ENCODE measurements around the gene COX17. TPM values are rescaled to one million over a fixed set of nuclear protein-coding genes. Genes with fewer than 3 reads are reported as not detected.

Gene COX17
- total RNA-seq, 1 experiment from 2014 or later, result 51.6 TPM

DNA sequence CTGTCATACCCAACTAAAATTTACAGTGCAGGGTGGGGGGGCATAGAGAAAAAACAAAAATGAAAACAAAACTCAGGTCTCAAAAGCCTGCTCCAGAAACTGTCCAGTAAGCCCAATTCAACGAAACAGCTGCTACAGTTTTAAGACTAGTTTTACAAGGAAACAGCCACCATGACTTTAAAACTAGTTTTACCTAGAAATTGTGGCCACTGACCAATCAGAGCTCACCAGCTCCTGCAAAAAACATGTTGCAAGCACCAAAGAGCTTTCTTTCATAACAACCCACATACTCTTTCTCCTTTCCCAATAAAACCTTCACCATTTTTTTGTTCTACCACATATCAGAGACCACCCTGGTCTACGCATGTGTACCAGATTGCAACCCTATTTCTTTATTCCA, 18.3 kb upstream of the COX17 start:
- no peaks in the 10 kb centered on the region for H3K79me2 ChIP-seq (ENCODE audit: insufficient read depth, low read length)
- no peaks in the 10 kb centered on the region for H3K36me3 ChIP-seq (ENCODE audit: control insufficient read depth in 1 of 2, insufficient read depth in 2 of 2, low read length in 2 of 2)
- no peaks in the 10 kb centered on the region for H4K20me1 ChIP-seq (ENCODE audit: insufficient read depth)
- ChIA-PET POLR2A (interaction anchor here (0.6 kb wide), 1 partner anchor 90 kb away, joined by 3 read pairs; no protein-coding TSS in a partner anchor), RAD21 (ENCODE audit: low non-redundant PET in 1 of 2, low total read pairs in 2 of 2, uncharacterized antibody in 2 of 2, unreplicated experiment in 2 of 2) (interaction anchor here in 1 of 2 experiments (1.0 kb wide), 1 partner anchor 226 kb away, joined by 4 read pairs; no protein-coding TSS in a partner anchor), CTCF (interaction anchor here (0.5 to 0.9 kb wide), 3 partner anchors 182 to 841 kb away, joined by 3 to 4 read pairs (median 3); no protein-coding TSS in a partner anchor)
- intact Hi-C loops (cut with micrococcal nuclease), result no loop called here
- peak; percentile 49 for DNase-seq (ENCODE audit: low read depth, low spot score)
- no peaks in the 10 kb centered on the region for H3K9me3 ChIP-seq (ENCODE audit: control insufficient read depth in 1 of 2, insufficient read depth in 1 of 2, low read depth in 1 of 2, low read length in 2 of 2)
- H3K4me1 ChIP-seq (ENCODE audit: control insufficient read depth in 1 of 2, insufficient read depth in 2 of 2, low read length in 2 of 2), result peaks cover 0 to 9% of the 10 kb centered on the region in 2 experiments; a peak in 2 of 4 replicates
- ATAC-seq, result peak; percentile 76
- no peak overlapping the region for H3K4me3 ChIP-seq (replicated peaks in 1 of 2; ENCODE audit: low read depth in 1 of 2, low read length in 2 of 2)
- H3K9ac ChIP-seq (ENCODE audit: low read length), result no peak overlapping the region
- H3K27me3 ChIP-seq (ENCODE audit: insufficient read depth, low read length), result no peaks in the 10 kb centered on the region
- no peaks in the 10 kb centered on the region for H3K9me2 ChIP-seq (ENCODE audit: insufficient read depth)
- no peak overlapping the region for H3K27ac ChIP-seq (ENCODE audit: low read depth, low read length)
- BruUV-seq (replicated peaks), result no TSS peak
- H2AFZ ChIP-seq (ENCODE audit: low read depth, low read length, poor library complexity, severe bottlenecking), result peak overlapping the region; percentile 68
- H3K4me2 ChIP-seq (ENCODE audit: low read length), result peak overlapping the region; percentile 15; the same call in 1 of the 2 replicates
- TF ChIP-seq, protein P1, sequence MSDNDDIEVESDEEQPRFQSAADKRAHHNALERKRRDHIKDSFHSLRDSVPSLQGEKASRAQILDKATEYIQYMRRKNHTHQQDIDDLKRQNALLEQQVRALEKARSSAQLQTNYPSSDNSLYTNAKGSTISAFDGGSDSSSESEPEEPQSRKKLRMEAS (IDR thresholded peaks at IDR 0.05), result no peak
- TF ChIP-seq ZNF274 (IDR thresholded peaks at IDR 0.05; ENCODE audit: low read depth, low read length) (no peak), CBX3 (IDR thresholded peaks at IDR 0.05; ENCODE audit: low read depth) (0 out of 2 replicates have a peak, but pooled peaks have one; percentile 21), SP1 (IDR thresholded peaks at IDR 0.05; ENCODE audit: low read depth) (peak; percentile 44), TCF7L2 (IDR thresholded peaks at IDR 0.05; ENCODE audit: borderline replicate concordance, extremely low read depth, insufficient read depth, insufficient read length) (no peak), POLR2AphosphoS5 (IDR thresholded peaks at IDR 0.05; ENCODE audit: low read depth, low read length) (peak; percentile 24; the same call in 1 of the 2 replicates), EZH2phosphoT487 (IDR thresholded peaks at IDR 0.05; ENCODE audit: borderline replicate concordance) (no peak)
- TF ChIP-seq, protein P2, sequence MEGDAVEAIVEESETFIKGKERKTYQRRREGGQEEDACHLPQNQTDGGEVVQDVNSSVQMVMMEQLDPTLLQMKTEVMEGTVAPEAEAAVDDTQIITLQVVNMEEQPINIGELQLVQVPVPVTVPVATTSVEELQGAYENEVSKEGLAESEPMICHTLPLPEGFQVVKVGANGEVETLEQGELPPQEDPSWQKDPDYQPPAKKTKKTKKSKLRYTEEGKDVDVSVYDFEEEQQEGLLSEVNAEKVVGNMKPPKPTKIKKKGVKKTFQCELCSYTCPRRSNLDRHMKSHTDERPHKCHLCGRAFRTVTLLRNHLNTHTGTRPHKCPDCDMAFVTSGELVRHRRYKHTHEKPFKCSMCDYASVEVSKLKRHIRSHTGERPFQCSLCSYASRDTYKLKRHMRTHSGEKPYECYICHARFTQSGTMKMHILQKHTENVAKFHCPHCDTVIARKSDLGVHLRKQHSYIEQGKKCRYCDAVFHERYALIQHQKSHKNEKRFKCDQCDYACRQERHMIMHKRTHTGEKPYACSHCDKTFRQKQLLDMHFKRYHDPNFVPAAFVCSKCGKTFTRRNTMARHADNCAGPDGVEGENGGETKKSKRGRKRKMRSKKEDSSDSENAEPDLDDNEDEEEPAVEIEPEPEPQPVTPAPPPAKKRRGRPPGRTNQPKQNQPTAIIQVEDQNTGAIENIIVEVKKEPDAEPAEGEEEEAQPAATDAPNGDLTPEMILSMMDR (IDR thresholded peaks at IDR 0.05 in 2 of 3, conservative IDR thresholded peaks at IDR 0.05 in 1 of 3; ENCODE audit: borderline replicate concordance in 1 of 3, insufficient read depth in 1 of 3, low read depth in 2 of 3, low read length in 2 of 3), result no peak
- TF ChIP-seq, protein P3, sequence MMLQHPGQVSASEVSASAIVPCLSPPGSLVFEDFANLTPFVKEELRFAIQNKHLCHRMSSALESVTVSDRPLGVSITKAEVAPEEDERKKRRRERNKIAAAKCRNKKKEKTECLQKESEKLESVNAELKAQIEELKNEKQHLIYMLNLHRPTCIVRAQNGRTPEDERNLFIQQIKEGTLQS (IDR thresholded peaks at IDR 0.05), result no peak
